ENCODE measurements around the gene SIRPA.

The SIRPA gene

DNA sequence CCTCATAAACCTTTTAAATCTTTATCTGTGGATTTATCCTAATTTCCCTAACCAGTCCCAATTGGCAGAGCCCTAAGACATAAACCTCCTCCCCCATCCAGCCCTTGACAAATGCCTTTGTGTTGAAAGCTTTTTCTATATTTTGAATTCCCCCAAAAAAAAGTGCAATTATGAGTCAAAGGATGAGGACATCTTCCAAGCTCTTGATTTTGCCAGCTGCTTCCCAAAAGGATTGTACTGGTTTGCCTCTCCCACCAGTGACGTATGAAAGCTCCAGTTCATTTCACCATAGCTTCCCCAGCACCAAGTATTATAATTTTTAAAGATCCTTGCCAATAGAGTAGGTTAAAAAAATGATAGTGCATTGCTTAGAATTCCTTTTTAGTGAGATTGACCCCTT, 38.9 kb downstream of the SIRPA start:
- no peak for DNase-seq (ENCODE audit: low spot score)

DNA sequence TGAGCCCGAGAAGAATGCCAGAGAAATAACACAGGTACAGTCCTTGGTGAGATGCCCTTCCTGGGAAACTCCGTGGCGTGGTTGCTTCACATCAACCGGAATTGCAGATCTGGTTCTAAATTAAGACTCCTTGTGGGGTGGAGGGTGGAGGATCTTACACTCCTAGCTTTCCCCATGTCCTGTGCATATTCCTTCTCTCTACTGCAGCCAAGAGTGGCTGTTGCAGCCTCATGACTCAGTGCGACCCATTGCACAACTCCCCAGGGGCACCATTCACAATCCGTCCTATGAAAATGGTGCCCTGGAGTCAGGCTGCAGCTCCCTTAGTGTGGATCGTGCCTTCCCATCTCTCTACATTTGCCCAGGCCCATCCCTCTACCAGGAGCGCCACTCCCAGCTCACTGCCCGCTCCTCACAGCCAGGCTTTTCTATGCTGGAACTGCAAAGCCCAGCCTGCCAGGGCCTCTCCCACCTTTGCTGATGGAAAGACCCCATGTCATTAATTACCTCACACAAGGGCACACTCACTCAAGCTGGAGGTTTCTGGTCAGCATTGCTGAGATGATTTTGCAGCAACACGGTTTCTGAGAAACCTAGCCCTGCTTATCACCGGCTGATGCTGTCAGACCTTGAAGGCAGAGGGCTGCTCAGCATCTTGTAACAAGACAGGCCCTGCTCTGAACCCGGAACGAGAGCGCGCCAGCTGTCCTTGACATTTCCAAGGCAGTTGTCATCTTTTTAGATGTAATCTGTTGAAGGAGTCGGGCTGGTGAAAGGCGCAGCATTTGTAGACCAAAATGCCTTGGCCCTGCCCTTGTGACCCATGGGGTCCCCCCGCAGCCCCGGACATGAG, 39.7 kb downstream of the SIRPA start:
- DNase-seq (ENCODE audit: low spot score) = peak; percentile 42

DNA sequence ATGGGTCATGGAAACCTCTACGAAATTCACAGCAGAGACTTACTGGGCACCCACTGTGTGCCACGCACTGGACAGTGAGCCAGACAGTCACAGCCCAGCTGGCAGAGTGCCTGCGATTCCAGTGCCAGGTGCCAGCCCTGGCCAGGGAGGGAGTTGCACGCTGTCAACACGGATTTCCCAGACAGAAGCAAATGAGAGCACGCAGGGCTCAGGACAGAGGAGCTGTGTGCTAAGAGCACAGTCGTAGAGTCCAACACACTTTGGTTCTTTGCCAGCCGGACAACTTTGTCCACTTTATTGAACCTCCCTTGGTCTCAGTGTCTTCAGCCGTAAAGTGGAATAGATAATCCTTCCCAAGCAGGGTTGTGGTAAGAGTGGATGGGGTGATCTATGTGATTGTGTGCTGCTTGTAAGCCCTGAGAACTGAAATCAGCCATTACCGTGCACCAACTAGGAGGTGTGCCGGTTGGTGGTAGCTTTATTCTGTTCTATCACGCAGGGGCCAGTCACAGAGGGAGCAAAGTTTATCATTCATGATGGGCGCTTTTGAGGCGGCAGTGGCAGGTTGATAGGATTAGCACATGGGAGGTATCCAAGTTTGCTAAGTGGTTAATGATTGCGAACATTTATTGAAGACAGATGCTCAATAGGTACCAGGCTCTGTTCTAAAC, 40.6 kb downstream of the SIRPA start:
- DNase-seq (ENCODE audit: low spot score) = no peak

DNA sequence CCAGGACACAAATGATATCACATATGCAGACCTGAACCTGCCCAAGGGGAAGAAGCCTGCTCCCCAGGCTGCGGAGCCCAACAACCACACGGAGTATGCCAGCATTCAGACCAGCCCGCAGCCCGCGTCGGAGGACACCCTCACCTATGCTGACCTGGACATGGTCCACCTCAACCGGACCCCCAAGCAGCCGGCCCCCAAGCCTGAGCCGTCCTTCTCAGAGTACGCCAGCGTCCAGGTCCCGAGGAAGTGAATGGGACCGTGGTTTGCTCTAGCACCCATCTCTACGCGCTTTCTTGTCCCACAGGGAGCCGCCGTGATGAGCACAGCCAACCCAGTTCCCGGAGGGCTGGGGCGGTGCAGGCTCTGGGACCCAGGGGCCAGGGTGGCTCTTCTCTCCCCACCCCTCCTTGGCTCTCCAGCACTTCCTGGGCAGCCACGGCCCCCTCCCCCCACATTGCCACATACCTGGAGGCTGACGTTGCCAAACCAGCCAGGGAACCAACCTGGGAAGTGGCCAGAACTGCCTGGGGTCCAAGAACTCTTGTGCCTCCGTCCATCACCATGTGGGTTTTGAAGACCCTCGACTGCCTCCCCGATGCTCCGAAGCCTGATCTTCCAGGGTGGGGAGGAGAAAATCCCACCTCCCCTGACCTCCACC, 42.2 kb downstream of the SIRPA start:
- DNase-seq (ENCODE audit: low spot score) = no peak

DNA sequence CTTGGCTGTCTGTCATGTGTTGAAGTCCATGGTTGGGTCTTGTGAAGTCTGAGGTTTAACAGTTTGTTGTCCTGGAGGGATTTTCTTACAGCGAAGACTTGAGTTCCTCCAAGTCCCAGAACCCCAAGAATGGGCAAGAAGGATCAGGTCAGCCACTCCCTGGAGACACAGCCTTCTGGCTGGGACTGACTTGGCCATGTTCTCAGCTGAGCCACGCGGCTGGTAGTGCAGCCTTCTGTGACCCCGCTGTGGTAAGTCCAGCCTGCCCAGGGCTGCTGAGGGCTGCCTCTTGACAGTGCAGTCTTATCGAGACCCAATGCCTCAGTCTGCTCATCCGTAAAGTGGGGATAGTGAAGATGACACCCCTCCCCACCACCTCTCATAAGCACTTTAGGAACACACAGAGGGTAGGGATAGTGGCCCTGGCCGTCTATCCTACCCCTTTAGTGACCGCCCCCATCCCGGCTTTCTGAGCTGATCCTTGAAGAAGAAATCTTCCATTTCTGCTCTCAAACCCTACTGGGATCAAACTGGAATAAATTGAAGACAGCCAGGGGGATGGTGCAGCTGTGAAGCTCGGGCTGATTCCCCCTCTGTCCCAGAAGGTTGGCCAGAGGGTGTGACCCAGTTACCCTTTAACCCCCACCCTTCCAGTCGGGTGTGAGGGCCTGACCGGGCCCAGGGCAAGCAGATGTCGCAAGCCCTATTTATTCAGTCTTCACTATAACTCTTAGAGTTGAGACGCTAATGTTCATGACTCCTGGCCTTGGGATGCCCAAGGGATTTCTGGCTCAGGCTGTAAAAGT, 43.5 kb downstream of the SIRPA start:
- DNase-seq (ENCODE audit: low spot score) = no peak

DNA sequence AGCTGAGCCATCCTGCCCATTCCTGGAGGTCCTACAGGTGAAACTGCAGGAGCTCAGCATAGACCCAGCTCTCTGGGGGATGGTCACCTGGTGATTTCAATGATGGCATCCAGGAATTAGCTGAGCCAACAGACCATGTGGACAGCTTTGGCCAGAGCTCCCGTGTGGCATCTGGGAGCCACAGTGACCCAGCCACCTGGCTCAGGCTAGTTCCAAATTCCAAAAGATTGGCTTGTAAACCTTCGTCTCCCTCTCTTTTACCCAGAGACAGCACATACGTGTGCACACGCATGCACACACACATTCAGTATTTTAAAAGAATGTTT, 44.0 kb downstream of the SIRPA start:
- DNase-seq (ENCODE audit: low spot score) = no peak

DNA sequence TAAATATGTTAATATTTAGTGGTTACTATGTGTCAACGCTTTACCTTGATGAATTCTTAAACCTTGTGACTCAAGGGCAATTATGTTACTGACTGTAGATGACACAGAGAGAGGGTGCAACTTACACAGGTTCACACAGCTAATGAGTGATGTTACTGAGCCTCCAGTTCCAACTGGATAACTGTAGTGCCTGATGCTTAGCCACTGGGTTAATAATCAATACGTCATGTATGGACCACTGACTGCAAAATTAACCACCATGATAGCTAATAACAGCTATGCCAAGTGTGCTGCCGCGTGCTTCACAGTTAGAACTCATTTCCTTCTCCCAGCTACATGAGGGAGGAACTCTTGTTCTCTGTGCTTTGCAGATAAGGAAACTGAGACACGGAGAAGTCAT, 45.4 kb downstream of the SIRPA start:
- no peak for DNase-seq (ENCODE audit: low spot score)

DNA sequence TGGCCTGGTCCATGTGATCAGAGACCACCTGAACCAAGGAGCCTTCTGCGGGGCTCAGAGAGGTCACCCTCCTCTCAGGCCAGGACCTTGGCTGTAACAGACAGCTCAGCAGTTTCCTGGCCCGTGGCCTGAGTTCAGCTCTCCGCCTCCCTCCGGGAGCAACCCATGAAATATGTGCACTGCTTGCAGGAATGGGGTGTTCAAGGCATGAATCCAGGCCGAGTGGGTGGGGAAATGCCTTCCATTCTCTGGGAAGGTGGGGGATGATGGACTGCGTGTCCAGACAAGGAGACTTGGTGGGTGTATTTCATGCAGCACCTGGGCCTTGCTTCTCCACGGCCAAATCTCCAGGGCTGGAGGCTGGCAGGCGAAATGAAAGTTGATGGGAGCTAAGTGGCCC, 46.0 kb downstream of the SIRPA start:
- no peak for DNase-seq (ENCODE audit: low spot score)

DNA sequence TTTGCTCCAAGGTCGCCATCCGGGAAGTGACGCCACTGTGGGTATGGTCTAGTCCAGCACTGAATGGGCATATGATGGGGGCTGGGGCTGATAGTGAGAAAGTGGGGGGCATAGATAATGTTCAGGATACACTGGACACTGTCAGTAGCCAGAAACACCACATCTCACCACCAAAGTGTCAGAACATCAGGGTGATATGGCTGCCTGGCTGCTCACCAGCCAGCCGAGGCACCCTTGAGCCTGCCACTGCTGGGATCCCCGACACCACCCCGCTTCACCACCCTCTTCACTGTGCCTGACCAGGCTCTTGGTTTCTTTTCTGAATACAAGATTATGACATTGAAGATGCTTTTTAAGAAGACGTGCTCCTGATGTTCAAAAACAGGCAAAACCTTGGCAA, 46.9 kb downstream of the SIRPA start:
- no peak for DNase-seq (ENCODE audit: low spot score)

DNA sequence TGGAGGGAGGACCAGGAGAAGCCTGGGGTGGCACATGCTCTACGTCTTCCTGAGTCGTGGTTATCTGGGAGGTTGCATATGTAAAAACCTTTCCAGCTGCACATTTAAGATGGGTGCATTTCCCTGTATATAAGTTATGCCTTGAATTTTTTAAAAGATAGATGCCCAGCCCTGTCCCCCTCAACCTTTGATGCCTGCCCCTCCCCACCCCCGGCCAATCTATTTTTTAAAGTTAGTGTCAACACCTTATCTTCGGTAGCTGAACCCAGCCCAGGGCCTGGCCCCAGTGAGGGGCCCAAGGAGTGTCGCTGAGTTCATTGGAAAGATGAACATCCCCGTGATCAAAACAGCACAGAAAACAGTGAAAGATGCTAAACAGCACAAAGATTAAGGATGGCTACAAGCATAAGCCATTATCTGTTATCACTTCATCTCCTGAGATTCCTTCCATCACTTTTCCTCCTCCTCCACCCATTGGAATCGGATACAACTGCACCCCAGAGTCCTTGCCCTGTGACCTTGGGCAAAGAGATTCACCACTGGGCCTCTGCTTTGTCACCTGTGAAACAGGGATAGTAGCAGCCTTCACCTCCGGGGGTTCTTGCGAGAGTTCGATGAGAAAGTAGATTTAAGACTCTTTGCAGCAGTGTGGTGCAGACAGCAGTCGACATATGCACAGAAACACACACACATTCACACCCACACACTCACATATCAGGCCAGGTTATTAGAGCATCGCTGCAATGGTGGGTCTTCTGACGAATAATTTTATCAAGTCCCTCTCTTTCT, 47.5 kb downstream of the SIRPA start:
- no peak for DNase-seq (ENCODE audit: low spot score)

DNA sequence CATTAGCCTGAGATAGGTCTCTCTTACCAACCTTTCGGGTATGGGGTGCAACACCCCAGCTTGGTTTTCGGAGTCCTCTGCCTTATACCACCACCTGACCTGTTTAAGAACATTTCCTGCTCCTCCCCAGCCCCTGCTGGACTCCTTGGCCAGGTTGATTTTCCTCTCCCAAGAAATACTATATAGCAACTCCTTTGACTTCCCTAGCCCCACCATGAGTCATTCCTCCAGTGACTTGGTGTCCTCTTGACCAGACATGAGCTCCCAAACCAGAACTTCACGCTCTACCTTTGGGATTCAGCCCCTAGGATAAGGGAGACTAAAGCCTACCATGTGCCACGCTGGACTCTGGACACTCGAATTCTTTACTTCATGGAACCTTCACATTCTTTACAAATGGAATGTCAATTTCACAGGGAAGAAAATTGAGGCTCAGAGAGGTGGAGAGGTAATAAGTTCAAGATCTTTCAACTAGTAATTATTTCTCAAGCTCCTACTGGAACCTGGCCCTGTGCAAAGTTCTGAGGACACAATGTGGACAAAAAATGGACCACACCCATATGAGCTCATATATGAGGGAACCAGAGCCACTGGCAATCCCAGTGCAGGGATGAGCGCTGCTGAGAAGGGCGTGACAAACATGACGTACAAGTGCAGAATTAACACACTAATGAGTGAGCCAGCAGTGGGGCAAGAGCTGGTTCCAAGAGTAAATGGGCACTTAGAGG, 48.2 kb downstream of the SIRPA start:
- no peak for DNase-seq (ENCODE audit: low spot score)

DNA sequence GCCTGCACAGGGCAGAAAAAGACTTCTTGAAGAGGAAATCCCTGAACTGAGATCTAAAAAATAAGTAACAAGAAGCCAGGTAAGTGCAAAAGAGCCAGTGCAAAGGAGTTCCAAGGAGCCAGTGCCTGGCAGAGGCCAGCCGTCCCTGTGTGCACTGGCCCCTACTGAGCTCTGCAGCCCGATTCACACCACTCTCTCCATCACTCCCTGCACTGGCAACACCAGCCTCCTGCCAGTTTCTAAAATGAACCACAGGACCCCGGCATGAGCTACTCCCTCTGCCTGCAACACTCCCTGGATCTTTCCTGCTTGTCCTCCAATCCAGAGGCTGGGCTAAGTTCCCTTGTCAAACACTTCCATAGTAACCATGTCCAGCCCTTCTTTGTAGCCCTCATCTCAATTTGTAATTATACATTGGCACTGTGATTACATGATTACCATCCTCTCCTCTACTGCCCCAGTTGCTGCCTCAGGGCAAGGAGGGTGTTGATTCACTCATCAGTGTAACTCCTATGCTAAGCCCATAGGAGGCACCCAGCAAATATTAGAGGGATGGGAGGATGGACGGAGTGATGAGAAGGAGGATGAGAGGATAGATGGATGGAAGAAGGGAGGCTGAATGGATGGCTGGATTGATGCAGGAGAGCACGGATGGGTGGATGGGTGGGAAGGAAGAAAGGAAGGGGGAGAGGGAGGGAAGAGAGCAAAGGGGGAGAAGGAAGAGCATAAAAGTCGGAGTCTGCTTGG, 49.3 kb downstream of the SIRPA start:
- no peak for DNase-seq (ENCODE audit: low spot score)

DNA sequence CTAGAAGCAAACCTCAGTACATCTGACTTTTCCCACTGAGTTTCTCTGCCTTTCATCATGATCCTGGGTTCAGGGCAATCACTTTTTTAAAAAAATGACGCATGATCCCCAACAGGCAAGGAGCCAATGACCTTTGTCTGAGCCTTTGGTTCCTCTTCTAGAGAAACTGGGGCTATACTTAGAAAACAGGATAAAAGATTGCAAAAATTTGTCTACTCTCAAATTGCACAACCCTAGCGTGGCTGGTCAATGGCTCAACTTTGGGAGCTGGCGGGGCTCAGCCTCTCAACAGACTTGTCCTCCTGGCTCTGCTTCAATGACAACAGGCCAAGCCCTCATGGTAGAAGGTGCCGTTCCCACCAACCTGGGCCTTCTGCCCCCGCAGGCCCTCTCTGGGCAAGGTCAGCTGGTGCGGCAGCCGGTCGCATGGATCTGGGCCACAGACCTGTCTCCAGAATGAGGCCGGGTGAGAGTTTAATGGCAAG, 50.0 kb downstream of the SIRPA start:
- DNase-seq (ENCODE audit: low spot score) = no peak

DNA sequence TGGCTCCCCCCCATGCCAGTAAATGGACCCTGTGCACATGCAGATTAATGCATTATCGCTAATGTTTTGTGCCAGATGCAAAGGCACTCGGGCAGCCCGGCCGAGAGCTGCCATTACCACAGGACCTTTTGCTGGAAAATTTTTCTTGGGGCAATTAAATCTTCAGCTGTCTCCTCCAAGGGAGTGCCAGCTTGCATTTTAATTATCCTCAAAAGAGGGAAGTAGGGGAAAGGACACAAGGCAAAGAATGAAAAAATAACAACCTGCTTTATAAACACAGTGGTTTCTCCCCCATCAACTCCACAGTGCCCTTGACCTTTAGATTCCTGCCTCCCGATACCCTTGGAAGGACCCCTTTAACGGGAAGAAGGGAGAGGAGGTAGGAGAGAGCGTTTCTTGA, 50.5 kb downstream of the SIRPA start:
- no peak for DNase-seq (ENCODE audit: low spot score)

DNA sequence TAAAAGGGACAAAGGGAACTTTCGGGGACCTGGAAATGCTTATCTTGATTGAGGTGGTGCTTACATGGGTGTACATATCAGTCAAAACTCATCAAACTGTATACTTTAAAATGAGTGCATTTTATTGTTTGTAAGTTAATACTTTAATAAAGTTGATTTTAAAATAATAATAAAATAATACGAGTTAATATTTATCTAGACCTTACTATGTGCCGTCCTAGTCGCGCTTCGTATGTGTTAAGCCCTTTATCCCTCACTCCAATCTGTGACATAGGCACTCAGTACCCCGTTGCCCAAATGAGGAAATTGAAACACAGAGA, 51.2 kb downstream of the SIRPA start:
- DNase-seq (ENCODE audit: low spot score) = no peak

DNA sequence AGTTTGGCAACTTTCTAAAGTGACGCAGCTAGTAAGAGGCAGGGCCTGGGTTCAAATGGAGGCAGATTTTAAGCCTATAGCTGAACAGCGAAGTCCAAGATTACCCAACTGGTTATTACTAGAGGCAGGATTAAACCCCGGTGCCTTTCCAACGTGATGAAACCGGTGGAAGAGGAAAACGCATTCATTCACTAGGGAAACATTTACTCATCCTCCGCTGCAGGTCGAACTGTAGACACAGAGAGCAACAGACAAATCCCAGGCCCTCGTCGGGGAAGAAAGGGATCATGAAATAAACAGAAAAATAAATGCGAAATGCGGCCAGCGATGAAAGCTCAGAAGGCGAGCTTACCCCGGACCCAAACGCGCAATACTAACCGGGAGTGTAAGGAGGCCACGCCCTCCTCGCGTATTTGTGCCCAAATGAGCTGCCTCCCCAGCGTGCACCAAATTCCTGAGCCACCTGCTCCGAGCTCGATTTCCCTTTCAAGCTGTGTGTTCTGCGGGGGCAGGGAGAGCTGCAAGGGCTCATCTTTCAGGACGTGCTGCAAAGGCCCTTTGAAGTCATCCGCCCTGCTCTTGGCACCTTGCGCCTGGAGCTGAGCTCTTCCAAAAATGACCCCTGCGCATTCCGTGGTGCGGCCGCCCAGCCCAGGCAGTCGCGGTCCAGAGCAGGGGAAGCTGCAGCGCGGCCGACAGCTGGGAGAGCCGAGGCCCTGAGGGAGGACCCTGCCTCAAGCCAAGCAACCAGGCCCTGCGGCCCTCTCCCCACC, 51.7 kb downstream of the SIRPA start:
- no peak for DNase-seq (ENCODE audit: low spot score)

DNA sequence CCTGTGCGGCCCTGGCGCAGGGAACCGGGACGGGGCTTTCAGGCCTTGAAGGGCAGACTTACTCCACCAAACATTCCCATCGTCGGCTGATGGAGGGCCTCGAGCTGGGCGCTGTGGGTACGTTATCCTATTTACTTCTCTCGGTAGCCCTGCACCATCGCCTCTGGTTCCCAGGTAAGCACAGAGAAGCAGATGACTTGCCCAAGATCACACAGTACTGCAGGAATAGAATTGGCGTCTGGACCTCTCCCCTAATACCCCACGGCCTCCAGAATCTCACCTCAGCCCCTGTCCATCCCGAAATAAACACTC, 52.3 kb downstream of the SIRPA start:
- DNase-seq (ENCODE audit: low spot score) = no peak

DNA sequence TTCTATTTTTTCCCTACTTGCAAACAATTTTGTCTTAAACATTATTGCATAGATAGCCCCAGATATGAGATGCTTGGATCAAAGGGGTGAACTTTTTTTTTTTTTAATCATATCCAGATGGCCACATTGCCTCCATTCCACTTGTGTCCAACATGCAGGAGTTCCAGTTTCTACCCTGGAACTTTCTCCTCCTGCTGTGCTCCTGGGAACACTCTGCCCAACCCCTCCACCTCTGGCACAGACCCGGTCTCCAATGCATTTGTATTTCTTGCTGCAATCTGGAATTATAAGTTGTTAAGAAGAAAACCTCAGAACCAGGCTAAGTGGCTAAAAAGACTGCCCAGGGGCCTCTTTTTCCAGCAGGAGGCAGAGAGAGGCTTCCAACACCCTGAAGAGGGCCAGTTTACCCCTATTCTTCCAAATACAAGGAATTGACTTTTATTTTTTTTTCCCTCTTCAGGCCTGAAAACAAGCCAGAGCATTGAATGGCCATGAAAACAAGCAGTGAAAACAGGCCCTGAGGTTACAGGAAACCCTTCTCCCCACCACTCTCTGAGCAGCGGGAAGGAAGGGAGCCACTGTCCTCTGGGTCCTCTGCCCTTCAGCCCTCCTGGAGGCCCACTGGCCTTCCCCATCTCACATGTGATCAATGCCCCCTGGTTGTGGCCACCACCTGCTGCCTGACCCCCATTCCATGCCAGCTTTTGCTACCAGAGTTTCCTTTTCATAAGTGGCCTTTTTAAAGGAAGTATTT, 54.3 kb downstream of the SIRPA start:
- DNase-seq (ENCODE audit: low spot score) = no peak

DNA sequence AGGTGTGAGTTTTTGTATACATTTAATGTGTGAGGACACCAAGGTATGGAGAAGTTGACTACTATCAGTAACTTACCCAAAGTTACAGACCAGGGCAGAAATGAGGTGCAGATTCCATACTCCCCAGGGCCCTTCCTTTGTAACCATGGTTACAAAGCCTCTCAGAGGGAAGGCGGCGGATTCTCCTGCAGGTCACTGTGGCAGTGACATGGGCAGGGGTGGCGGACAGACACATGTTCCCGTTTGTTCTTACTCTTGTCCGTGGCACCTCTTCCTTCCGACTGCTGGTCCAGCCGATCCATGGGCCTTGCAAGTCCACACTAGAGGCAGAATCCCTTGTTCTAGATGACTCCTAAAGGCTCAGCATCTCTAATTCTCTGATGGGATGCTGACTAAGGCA, 55.6 kb downstream of the SIRPA start:
- DNase-seq (ENCODE audit: low spot score) = no peak
